ENCODE results near the gene RPS6KB2.
"Not testable (repeated sequence)": the region's sequence is repeated elsewhere in the genome, so short reads cannot be mapped to it uniquely, and the experiment has no call there.

RPS6KB2 gene

GRCh38 chr11:67469508-67469811 lies 41.2 kb downstream of the RPS6KB2 start:
- Mint-ChIP-seq H3K27ac (peak overlapping the region in 1 of 2 donors; percentile 65), H3K9me3 (no peaks in the 10 kb centered on the region), H3K27me3 (no peaks in the 10 kb centered on the region), H3K4me3 (peak overlapping the region; percentile 82 to 92), H3K4me1 (peaks cover 47% of the 10 kb centered on the region)
- no peak for ATAC-seq
- DNase-seq: no peak

GRCh38 chr11:67470337-67471002 lies 42.2 kb downstream of the RPS6KB2 start:
- ATAC-seq (no peak), DNase-seq (no peak)
- Mint-ChIP-seq H3K4me1 (peaks cover 37% of the 10 kb centered on the region), H3K27ac (no peak overlapping the region), H3K4me3 (peak overlapping the region in 1 of 2 donors; percentile 92), H3K27me3 (no peaks in the 10 kb centered on the region), H3K9me3 (no peaks in the 10 kb centered on the region)

DNA sequence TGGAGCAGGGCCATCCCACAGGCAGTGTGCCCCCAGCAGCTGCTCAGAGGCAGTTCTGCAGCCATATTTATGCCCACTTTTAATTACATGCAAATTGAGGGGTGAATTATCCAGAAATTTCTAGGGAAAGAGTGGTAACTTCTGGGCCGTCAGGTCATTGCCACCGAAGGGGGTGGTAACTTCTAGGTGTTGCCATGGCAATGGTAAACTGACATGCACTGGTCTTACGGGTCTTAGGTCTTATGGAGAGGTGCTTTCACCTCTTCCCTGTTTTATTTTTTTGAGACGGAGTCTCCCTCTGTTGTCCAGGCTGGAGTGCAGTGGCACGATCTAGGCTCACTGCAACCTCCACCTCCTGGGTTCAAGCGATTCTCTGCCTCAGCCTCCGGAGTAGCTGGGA lies 44.6 kb downstream of the RPS6KB2 start:
- ATAC-seq (no peak), DNase-seq (no peak)
- Mint-ChIP-seq H3K4me3 (no peak overlapping the region), H3K9me3 (no peaks in the 10 kb centered on the region), H3K4me1 (peaks cover 17% of the 10 kb centered on the region), H3K27ac (no peak overlapping the region), H3K27me3 (no peaks in the 10 kb centered on the region)

- not testable (repeated sequence) for H3K4me3 Mint-ChIP-seq, H3K27ac Mint-ChIP-seq, ATAC-seq, H3K27me3 Mint-ChIP-seq, DNase-seq, H3K4me1 Mint-ChIP-seq, H3K9me3 Mint-ChIP-seq
Observed at GRCh38 chr11:67476692-67477091, 48.4 kb downstream of the RPS6KB2 start.

- ATAC-seq, H3K4me1 Mint-ChIP-seq, DNase-seq, H3K9me3 Mint-ChIP-seq, H3K4me3 Mint-ChIP-seq, H3K27me3 Mint-ChIP-seq, H3K27ac Mint-ChIP-seq: not testable (repeated sequence)
Observed at GRCh38 chr11:67477344-67478050, 49.2 kb downstream of the RPS6KB2 start.

DNA sequence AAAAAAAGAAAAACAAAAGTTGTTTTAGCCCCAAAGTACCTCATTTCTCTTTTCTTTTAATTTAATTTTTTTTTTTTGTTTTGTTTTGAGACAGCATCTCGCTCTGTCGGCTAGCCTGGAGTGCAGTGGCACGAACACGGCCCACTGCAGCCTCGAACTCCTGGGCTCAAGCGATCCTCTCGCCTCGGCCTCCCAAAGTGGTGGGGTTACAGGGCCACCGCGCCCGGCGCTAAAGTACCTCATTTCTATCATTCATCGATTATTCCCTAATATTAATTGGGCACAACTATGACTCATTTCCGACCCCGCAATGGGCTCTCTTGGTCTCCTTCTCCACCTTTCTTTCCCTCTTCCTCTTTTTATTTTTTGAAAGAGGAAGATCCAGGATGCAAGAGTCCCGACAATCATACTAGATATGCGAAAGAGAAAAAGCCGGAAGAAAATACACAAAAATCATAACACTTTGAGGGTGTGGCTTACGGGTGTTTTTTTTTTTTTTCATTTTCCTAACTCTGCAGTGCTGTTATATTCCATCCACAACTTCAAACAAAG lies 54.1 kb downstream of the RPS6KB2 start:
- no peak for DNase-seq
- Mint-ChIP-seq H3K27me3 (no peaks in the 10 kb centered on the region), H3K4me1 (peaks cover 50% of the 10 kb centered on the region), H3K9me3 (no peaks in the 10 kb centered on the region), H3K4me3 (peak overlapping the region; percentile 89 to 92), H3K27ac (peak overlapping the region; percentile 100)
- ATAC-seq: no peak

DNA sequence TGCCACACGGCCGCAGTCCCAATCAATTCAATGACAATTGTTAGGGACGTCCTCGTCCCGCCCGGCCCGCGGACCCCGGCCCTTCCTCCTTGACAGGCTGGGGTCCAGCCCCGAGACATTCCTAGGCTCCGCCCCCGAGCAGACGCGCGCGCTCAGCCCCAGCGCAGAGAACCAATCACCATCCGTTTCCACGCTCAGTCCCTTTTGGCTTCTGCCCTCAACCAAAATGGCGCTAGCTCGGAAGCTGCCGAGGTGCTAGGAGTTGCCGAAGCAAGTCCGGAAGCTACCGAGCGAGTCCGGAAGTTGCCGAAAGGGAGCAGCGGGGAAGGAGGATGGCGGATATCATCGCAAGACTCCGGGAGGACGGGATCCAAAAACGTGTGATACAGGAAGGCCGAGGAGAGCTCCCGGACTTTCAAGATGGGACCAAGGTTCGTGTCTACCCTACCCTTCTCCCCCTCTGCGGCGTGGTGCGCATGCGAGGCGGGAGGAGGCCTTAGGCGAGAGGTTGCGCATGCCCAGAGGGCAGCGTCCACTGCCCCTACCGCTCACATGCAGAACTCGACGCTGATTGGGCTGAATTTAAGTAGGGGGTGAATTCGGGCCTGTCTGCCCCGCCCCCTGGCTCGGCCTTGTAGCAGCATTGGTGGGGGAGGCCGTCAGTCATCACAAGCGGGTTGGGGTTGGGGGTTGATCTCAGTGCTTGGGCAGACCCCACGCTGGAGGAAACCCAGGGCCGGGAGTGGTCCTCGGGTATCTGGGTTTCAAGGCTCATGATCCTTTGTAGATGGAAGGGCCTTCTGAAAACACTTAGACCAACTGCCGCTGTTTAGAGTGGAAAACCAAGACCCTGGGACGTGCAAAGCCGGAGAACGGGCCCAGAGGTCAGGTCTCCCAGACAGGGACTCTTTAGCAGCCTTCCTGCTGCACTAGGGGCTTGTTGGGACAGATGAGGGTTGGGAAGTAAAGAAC lies 54.8 kb downstream of the RPS6KB2 start, which contains the start of gene AIP:
Gene AIP, plus strand, starts transcription at position 200 of the 972 bp plus-strand sequence. Its CDS starts 133 bp downstream, at position 333.
- Mint-ChIP-seq H3K27me3 (no peaks in the 10 kb centered on the region), H3K4me3 (peak within 1 kb of the TSS; percentile 89 to 92), H3K27ac (peak within 1 kb of the TSS; percentile 100), H3K9me3 (no peaks in the 10 kb centered on the region), H3K4me1 (peaks cover 58% of the 10 kb centered on the region)
- ATAC-seq: peak; percentile 76
- peak; percentile 97 to 99 for DNase-seq

GRCh38 chr11:67483831-67484665 lies 55.8 kb downstream of the RPS6KB2 start:
- no peaks in the 10 kb centered on the region for H3K27me3 Mint-ChIP-seq
- H3K4me1 Mint-ChIP-seq: peaks cover 67% of the 10 kb centered on the region
- H3K27ac Mint-ChIP-seq: peak overlapping the region; percentile 100
- H3K4me3 Mint-ChIP-seq: peak overlapping the region; percentile 89 to 92
- no peaks in the 10 kb centered on the region for H3K9me3 Mint-ChIP-seq
- ATAC-seq (peak; percentile 54), DNase-seq (peak; percentile 57 to 61)

GRCh38 chr11:67484847-67485311 lies 56.6 kb downstream of the RPS6KB2 start:
- Mint-ChIP-seq H3K4me3 (peak overlapping the region; percentile 89 to 92), H3K27me3 (no peaks in the 10 kb centered on the region), H3K4me1 (peaks cover 75% of the 10 kb centered on the region), H3K27ac (peak overlapping the region; percentile 100), H3K9me3 (no peaks in the 10 kb centered on the region)
- peak; percentile 29 for ATAC-seq
- DNase-seq: peak; percentile 67 to 78

Data from stimulated activated naive CD8-positive, alpha-beta T cell treated with anti-CD3 and anti-CD28 coated beads, Interleukin-15, amount 100 ng/mL, for 72 hours (primary cell).